GM19239 (cell line): ENCODE measurements around the gene GNG12.

ENCODE experiments used
- DNase-seq: peaks from one replicate; pipeline ENCODE4 v3.0.0; 2011; ENCODE audit warnings: low spot score; ENCODE audit not compliant: insufficient read length
- FAIRE-seq: peaks from 2 replicates; lab custom pipeline; 2011; peaks lifted over from hg19 to GRCh38; lab: Jason Lieb, UNC

Gene GNG12

DNA sequence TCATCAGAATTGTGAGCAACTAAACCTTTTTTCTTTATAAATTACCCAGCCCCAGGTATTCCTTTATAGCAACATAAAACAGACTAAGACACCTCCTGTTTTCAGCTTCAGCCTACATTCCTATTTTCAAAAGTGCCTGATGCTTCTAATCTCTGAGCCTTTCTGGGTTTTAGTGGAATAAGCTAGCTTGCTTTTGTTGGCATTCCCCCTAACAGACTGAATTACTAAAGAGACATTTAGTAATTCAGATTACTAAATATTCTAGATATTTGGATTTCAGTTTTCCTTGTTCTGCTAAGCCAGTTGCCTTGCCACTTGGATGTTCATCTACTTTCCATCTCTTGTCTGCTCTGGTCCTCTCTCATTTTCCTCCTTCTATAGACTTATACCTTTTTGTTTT is 10.5 kb upstream of the GNG12 start:
- FAIRE-seq (no peak), DNase-seq (no peak)

DNA sequence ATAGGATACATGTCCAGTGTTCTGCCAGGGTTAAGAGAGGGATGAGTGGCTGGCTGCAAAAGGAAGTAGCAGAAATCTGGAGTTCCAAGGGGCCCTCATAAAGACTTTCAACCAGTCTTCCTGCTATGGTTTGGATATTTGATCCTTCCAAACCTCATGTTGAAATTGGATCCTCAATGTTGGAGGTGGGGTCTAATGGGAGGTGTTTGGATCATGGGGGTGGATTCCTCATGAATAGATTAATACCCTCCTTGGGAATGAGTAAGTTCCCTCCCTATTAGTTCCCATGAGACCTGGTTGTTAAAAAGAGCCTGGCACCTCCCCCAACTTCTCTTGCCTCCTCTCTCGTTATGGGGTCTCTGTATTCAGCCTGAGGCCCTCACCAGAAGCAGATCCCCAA is 10.1 kb upstream of the GNG12 start:
- FAIRE-seq (no peak), DNase-seq (no peak)

DNA sequence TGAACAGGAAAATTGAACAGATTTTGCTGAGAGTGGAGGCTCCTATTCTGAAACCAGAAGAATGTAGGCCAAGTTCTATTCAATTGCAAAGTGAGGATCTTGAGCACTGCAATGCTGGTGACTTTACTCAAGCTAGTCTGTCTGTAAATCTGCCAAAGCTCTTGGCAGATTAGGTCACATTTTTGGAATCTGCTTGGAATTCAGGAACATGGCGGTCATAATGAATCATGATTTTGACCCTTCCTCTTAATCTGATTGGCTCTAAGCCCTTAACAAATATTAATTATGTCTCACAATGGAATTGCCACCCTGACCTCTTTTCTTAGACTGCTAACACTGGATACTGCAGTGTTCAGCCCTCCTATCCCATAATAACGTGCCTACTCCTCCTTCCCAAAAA is 7.2 kb upstream of the GNG12 start:
- no peak for DNase-seq
- no peak for FAIRE-seq

DNA sequence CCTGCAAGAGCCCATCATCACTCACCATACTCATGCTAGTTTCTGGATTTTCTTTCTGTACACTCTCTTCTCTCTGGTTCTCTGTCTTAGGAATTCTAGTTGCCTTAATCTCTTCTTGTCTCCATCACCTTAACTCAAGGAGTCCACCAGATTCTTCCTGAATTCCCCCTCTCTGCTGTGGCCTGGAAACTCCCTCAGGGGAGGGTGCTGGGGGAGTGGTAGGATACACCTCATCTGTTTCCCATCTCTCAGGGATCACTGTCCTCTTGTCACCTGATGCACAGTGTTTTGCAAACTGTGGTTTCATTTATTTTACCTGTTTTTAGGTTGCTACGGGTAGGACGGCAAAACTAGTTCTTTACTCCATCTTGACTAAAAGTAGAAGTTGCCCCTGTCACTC is 6.6 kb upstream of the GNG12 start:
- FAIRE-seq (no peak), DNase-seq (no peak)

DNA sequence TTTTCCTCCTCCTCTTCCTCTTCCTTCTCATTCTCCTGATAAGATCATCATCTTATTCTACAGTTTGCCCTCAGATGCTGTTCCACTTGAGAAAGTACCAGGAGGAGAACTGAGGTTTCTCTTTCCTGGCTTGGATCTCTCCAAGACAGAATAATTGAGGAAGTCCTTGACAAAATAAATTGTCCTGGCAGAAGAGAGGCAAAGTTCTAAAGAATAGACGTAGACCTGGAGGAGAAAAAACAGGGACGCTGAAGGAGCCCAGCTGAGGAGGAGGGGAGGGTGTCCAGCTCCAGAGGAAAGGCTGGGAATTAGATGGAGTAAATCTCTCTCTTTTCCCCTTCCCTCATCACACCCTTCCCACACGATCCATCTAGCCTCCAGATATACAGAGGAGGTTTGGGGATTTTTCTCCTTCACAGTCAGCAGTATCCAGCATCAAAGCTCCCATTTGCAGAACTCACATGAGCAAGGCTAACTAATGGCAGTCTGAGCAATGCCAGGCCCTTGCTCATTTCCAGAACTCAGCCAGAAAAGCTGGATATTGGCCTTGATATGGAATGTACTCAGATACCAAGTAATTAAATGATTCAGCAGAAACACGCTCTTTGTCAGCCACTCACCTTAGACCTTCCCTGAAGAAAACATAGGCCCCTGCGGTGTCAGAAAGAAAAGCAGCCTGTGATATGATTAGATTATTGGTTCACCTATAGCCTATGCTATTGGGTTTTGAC is 5.1 kb upstream of the GNG12 start:
- FAIRE-seq, result no peak

DNA sequence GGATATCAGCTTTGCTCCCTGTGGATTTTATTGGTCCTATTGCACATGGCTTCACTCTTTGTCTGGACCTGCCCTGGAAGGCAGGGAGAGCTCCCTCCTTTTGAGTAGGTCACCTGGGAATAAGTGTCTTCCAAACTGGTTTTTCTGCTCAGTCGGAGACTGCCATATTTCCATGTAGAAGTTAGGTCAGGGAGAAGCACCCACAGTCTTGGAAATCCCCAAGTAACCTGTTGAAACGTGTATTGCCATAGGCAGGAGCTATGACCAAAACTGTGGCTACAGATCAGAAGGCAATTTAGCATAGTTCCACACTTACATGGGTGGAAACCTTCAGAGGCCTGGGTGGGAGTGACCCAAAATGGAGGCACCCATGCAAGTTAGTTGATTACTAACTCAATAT is 3.5 kb upstream of the GNG12 start:
- no peak for FAIRE-seq
- no peak for DNase-seq

More for the DNA sequence above, 5.1 kb upstream of the GNG12 start:
- no peak for DNase-seq

DNA sequence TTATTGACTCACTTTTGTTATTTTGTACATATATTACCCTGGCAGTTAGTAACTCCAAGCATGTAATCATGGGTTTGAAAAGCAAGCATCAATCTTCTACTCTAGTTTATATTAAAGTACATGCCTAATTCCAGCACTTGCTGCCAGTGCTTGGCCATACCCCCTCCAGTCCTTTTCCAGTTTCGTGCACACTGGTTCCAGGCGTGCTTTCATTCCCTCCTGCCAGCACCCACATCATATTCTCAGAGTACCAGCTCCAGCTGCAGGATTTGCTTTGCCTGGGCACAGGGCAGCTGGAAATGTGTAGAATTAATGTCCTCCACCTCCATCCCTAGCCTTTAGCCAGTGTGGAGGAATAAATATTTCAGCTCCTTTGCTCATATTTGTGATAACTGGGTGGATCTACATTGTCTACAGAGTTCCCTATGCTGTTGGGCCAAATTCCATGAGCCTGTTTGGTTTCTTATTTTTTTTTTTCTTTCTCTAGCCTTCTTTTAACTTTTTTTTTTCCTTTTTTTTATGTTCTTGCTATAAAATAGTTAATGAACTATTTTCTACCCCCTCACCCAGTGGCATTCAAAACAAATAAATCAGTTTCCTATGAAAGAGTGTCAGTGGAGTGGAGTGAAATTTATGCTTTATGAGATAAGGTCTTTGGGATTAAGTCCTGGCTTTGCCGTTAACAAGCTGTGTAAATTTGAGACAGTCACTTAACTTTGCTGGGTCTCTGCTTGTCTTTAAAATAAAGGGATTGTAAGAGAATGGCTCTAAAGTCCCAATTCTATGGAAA is 2.6 kb upstream of the GNG12 start:
- FAIRE-seq (no peak), DNase-seq (no peak)

DNA sequence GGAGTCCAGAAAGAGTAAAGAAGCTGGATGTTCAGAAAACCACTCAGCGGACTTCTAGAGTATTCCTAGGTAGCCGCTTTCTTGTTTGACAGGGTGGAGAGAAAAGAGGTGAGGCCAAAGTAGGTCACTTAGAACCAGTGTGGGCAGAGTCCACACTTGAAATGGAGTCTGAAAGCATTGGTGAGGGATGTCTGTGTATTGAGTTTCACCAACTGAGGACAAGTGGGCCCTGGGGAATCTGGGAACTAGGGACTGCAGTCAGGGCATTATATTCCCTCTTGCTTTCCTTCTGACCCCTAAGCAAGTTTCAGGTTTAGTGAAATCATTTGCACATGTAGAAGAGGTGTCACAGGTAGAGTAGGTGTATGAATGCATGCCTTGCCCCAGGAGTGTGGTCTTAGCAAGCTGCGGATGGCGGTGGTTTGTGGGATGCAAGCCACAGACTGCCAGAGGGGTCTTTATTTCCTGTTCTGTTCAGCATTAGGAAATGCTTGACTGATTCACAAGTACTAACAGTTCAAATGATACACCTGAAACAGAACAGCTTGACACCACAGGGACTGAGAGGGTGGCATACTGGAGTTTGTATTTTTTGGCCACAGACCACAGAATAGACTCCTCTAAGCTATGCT is 1.1 kb upstream of the GNG12 start:
- DNase-seq (no peak), FAIRE-seq (no peak)

DNA sequence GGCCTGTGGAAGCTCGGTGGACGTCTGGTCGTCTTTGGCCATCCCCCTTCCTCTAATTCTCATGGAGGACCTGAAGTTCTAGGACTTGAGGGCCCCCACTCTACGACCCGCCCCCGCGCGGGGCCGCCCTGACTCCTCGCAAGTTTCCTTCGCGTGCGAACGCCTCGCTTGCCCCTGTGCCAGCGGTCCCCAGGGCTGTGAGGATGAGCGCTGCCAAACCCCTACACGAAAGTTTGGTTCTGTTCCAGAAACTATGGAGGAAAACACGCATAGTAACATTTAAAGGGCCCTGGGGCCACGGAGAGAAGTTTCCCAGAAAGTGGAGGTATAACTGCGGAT is 304 bp upstream of the GNG12 start:
- FAIRE-seq (no peak), DNase-seq (no peak)

DNA sequence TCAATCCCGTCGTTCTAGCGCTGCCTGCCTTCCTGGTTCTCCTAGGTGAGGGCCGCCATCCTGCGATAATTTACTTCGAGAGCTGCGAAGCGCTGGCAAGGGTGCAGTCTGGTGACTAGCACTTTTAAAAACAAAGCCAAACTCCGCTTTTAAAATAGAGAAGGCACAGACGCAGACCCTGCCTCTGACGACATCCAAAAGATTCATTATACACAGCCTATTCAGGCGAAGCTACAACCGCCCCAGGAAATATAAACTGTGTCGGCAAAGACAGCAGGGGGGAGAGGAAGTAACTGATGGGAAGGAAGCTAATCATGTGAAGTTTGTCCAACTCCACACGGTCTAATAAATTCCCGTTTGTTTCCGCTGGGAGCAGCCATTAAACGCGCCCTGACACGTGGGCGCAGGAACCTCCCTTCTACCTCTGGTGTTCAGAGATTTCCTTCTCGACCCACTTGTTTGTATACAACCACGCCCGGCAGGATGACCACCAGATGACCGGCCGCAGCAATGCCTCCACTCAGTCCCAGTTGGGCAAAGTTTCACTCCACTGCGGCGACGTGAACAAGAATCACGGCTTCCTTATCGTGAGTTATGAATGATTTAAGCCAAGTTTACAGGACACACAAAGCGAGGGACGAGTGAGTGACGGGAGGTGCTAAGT is 1.3 kb downstream of the GNG12 start:
- FAIRE-seq (no peak), DNase-seq (no peak)

DNA sequence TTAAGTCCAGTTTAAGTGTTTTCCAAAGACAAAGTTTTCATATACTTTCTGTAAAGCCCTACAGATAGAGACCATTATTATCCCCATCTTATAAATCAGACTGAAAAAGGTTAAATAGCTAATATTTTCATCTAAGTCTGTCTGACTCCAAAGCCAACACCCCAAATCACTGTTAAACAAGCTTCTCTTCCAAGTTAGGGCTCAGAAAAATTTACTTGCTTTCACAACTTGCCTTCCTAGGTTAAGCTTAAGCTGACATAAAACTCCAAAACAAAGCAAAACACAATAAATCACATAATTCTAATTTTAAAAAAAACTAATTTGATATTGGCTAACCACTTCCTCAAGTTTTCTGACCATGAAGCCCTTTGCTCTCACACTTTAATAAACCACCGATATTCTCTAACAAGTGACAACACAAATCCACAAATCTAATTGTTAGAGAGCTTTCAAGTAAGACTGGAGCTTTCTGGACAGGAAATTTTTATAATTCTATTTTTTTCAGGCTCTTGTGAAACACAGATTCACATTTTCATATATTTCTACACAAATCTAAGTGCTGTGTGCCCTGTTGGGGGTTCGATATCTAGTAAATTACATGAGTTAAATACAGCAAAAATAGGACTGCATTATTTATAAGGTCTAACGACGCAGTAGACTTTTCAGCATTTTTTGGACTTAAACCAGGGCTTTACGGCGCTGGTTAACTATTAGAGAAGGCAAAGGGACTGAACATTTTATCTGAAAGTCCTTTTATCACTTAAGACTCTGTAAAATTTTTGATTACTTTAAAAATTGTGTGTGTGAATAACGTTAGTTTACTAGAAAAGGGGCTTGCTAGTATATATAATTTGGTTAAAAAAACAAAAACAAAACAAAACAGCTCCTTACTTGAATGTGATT is 2.1 kb downstream of the GNG12 start:
- FAIRE-seq (no peak), DNase-seq (no peak)

DNA sequence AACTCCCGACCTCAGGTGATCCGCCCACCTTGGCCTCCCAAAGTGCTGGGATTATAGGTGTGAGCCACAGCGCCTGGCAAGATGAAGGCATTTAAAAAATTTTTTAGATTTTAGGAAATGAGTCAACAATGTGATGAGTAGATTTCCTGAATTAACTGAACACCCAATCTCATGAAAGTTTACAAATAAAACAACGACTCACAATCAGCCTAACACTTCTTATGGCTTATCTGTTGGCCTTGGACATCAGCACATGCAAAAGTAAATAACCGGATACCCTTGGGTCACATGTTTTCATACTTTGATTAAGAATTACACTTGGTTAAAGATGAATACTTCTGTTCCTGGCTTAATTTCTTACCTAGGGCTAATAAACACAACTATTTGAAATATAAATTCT is 3.0 kb downstream of the GNG12 start:
- FAIRE-seq (no peak), DNase-seq (no peak)

DNA sequence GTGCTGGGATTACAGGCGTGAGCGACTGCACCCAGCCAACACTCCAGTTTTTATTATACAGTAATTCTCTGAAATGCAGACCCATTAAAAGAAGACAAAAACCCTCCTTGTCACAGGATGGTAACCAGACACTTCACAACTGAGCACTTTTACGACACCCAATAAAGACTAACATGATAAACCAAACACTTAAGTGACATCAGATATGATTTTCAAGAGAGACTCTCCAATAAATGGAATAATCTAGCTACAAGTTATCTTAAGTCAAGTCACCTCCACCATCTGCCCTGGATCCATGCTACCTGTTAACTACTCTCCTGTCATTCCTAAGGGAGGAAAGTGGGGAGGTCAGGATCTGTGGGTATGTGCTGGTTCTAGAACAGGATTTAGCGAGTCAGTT is 5.6 kb downstream of the GNG12 start:
- no peak for FAIRE-seq

DNA sequence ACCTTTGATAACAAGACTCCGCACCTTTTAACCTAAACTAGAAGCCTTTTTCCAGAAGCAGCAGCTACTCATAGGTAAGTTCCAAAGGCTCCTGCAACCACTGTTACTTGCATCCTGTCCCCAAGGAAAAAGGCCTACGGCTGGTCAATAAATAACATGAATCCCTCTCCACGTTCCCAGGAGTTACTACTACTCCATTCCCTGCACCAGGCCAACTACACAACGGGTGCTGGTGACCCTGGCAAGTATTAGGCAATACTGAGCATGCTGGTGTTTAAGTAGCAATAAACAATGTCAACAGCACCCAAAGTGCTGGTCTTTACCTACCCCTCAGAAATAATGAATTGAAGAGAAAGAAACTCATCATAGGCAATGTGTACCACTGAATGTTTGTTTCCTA is 7.7 kb downstream of the GNG12 start:
- FAIRE-seq, result no peak
- DNase-seq, result no peak

More for the DNA sequence above, 5.6 kb downstream of the GNG12 start:
- DNase-seq, result no peak

DNA sequence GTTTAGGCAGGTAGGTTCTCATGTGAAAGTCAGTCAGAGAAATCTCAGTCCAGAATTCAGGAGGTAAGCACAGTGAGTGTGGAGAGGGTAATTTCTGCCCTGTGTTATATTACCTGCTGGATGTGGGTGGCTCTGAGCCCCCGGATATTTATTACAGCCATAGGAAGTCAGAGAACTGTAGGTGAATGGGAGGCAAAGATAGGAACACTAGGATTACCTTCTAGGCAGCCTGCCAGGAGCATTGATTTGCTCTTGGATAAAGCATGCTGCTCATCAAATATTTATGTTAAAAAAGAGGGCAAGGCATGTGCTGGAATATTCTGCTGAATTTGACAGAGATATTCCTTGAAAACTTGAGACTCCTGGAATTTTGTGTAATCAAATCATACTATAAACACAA is 8.5 kb downstream of the GNG12 start:
- DNase-seq (no peak), FAIRE-seq (no peak)

DNA sequence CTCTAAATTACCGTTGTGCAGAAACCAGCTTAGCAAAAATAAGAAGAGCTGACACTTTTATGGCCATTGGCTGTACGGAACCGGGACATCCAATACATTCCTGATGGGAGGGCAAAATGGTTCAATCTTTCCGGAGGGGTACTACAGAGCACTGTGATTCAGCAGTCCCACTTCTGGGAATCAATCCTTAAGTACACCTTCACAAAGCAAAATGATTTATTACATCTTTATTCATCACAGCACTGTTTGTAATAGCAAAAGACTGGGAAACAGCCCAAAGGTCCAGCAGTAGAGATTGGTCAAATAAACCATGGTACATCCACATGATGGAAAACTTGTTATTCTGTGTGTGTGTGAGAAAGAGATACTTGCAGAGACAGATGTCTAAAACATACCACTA is 9.7 kb downstream of the GNG12 start:
- FAIRE-seq (no peak), DNase-seq (no peak)

DNA sequence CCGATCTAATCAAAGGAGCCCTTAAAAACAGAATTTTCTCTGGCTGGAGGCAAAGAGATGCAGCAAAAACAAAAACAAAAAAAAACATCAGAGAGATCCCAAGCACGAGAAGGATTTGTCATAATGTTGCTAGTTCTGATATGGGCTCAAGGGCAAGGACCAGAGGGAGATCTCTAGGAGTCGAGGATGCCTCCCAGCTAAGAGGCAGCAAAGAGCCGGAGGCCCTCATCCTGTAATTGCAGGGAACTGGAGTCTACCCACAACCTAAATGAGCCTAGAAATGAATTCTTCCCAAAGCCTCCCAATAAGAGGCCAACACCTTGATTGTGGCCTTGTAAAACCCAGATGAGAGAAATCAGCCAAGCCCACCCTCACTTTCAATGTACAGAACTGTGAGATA is 12.0 kb downstream of the GNG12 start:
- no peak for FAIRE-seq
- DNase-seq, result no peak

DNA sequence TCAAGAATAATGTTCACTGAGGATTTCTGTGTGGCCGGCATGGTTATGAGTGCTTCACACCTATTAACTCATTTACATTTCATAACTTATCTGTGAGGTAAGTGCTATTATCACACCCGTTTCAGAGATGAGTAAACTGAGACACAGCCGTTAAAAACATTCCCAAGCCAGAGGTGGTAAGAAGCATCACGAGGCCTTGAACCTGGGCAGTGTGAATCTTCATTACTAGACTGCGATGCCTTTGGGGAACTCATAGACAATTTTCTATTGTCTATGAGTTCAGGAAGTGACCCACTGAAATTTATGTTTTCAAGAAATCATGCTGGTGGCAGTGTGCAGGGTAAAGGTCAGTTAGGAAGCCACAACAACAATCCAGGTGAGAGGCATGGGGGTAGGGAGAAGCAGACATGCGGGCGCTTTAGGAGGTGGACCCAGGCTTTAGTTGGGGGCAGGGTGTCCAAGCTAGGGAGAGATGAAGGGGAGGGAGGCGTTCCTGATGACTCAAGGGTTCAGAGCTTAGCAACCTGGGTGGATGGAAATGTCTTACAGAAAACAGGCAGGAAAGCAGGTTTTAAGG is 14.5 kb downstream of the GNG12 start:
- DNase-seq (no peak), FAIRE-seq (no peak)

DNA sequence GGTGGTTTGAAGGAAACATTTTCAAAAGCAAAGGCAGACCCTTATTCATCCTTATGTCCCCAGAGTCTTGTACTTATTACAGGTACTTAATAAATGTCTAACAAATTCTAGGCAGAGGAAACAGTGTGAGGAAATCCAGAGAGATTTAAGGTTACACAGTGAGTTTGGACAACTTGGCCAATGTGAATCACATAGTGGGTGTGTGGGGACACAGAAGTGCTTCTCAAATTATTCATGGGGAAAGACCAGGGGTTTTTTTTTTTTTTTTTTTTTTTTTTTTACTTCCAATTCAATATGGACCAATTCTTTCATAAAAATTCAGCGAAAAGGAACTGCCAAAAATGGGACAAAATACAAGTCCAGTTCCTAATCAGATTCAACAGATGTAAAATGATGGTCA is 15.1 kb downstream of the GNG12 start:
- DNase-seq, result no peak
- no peak for FAIRE-seq

DNA sequence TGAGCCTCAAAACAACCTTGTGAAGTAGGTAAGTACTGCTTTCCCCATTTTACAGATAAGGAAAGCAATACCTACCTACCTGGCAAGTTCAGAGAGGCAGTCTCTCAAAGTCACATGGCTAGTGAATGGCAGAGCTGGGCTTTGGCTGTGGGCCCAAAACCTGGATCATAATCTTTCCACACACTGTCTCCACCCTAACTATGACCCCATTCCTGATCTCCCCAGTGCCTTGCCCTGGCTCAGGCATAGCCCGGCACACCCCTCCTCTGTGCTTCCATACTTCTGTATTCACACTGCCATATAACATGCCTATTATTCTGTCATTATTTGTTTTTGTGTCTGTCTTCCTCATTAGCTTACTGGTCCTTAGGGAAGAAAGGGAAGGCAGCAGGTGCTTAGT is 15.9 kb downstream of the GNG12 start:
- FAIRE-seq (no peak), DNase-seq (no peak)
